PC-9 (cell line): Measurements from ENCODE around the gene DUSP14.

Experiments used
- CTCF ChIP-seq: fragments of 200-600 bp; sonication (generic); conservative IDR thresholded peaks from 2 replicates; pipeline ENCODE4 v1.6.1; 2017; ENCODE audit warnings: mixed run types, antibody characterized with exemption, mild to moderate bottlenecking, moderate library complexity
- EZH2 ChIP-seq: fragments of 200-600 bp; sonication (generic); IDR thresholded peaks from 2 replicates; pipeline ENCODE4 v1.8.0; 2017; ENCODE audit warnings: antibody characterized with exemption, low read depth

GRCh38 chr17:37489197-37490001 lies at the start of gene DUSP14:
- TF ChIP-seq CTCF (no peak), EZH2 (no peak)
